ENCODE measurements around the gene FOXD2. TPM values are rescaled to one million over a fixed set of nuclear protein-coding genes. Genes with fewer than 3 reads are reported as not detected.

FOXD2 gene
- polyA plus RNA-seq, 1 of the 3 experiments (the other 2 are of a cell fraction), result not detected

- H3K4me1 ChIP-seq (ENCODE audit: control insufficient read depth in 1 of 2, insufficient read depth in 2 of 2, low read depth in 1 of 2, low read length in 1 of 2), result no peaks in the 10 kb centered on the region; a peak in 1 of 4 replicates
- H3K79me2 ChIP-seq (ENCODE audit: insufficient read depth), result no peaks in the 10 kb centered on the region
- H3K36me3 ChIP-seq (replicated peaks in 1 of 2; ENCODE audit: control insufficient read depth in 1 of 2, insufficient read depth in 2 of 2, low read length in 1 of 2), result no peaks in the 10 kb centered on the region
- 60% methylated on average over 2 of the region's 2 CpGs for WGBS (ENCODE audit: low lambda C conversion rate)
- H3K4me3 ChIP-seq (ENCODE audit: low read depth in 2 of 2, low read length in 1 of 2), result no peak overlapping the region
- H3K9me3 ChIP-seq, result no peaks in the 10 kb centered on the region
- no peak overlapping the region for H3K4me2 ChIP-seq
- no peak overlapping the region for H3K27ac ChIP-seq (ENCODE audit: low read depth in 2 of 2, low read length in 1 of 2)
- no peaks in the 10 kb centered on the region for H3K9me2 ChIP-seq
- H2AFZ ChIP-seq (ENCODE audit: low read depth), result no peak overlapping the region
- no peak for DNase-seq
- no peak overlapping the region for H3K9ac ChIP-seq
- CTCF ChIA-PET, result interaction anchor here (1.6 to 28.7 kb wide), 4 partner anchors 16 to 299 kb away, joined by 4 to 1422 read pairs (median 114); partner anchors contain the start of gene FOXD2
- TF ChIP-seq SIN3A (IDR thresholded peaks at IDR 0.05; ENCODE audit: borderline replicate concordance, low read depth, low read length) (no peak), GABPA (IDR thresholded peaks at IDR 0.05; ENCODE audit: low read depth) (no peak), POLR2AphosphoS5 (IDR thresholded peaks at IDR 0.05; ENCODE audit: low read depth, low read length) (no peak), TCF12 (IDR thresholded peaks at IDR 0.05) (no peak), PBX3 (IDR thresholded peaks at IDR 0.05) (no peak), CTCF (IDR thresholded peaks at IDR 0.05) (no peak), ELF1 (IDR thresholded peaks at IDR 0.05) (no peak), YY1 (IDR thresholded peaks at IDR 0.05; ENCODE audit: low read depth) (no peak), NRF1 (IDR thresholded peaks at IDR 0.05; ENCODE audit: low read depth, low read length) (no peak), GATA2 (CRISPR knock-in tag; IDR thresholded peaks at IDR 0.05) (no peak), FOSL2 (IDR thresholded peaks at IDR 0.05; ENCODE audit: borderline replicate concordance, low read depth) (no peak), USF2 (IDR thresholded peaks at IDR 0.05; ENCODE audit: borderline replicate concordance, low read depth, low read length) (no peak), RFX5 (IDR thresholded peaks at IDR 0.05; ENCODE audit: low read length) (no peak), FOXJ3 (CRISPR knock-in tag; IDR thresholded peaks at IDR 0.05) (no peak), NFIC (IDR thresholded peaks at IDR 0.05; ENCODE audit: borderline replicate concordance) (no peak)
- H4K20me1 ChIP-seq (ENCODE audit: insufficient read depth), result no peaks in the 10 kb centered on the region
- H3F3A ChIP-seq (replicated peaks; ENCODE audit: insufficient read depth), result no peaks in the 10 kb centered on the region
- H3K27me3 ChIP-seq (ENCODE audit: insufficient read depth), result peaks cover 56% of the 10 kb centered on the region
- POLR2A ChIA-PET, result no interaction called here
Measured at GRCh38 chr1:47418122-47418521, 19.7 kb upstream of the FOXD2 start.
